NB4 (cell line): Measurements from ENCODE around the gene CMSS1.
A peak's percentile ranks its signal among the peaks of the same experiment; 100 is the strongest.

Source experiments
- DNase-seq: peaks from one replicate; pipeline ENCODE4 v3.0.0; 2010; ENCODE audit warnings: low read depth
- H3K4me3 ChIP-seq: one replicate; pipeline ENCODE4 v1.5.1; 2011; ENCODE audit warnings: mild to moderate bottlenecking, low read depth, low read length, moderate library complexity
- CTCF ChIP-seq: IDR thresholded peaks from one replicate; pipeline ENCODE4 v1.5.1; 2012; ENCODE audit warnings: low read depth, low read length
- MAX ChIP-seq: IDR thresholded peaks from 2 replicates; pipeline ENCODE4 v1.6.1; 2011; ENCODE audit warnings: low read depth, low read length
- MYC ChIP-seq: IDR thresholded peaks from 2 replicates; pipeline ENCODE4 v1.6.1; 2011; ENCODE audit warnings: low read depth, low read length
- POLR2A ChIP-seq: IDR thresholded peaks from 2 replicates; pipeline ENCODE4 v1.6.1; 2011; ENCODE audit warnings: mild to moderate bottlenecking; ENCODE audit not compliant: insufficient read length; ENCODE audit errors: extremely low read depth

CMSS1 gene

GRCh38 chr3:100210772-100211135, 393.1 kb downstream of the CMSS1 start:
- TF ChIP-seq POLR2A (no peak), MYC (no peak), CTCF (no peak), MAX (no peak)
- no peak for DNase-seq
- H3K4me3 ChIP-seq = no peak overlapping the region

GRCh38 chr3:100213891-100214573, 396.4 kb downstream of the CMSS1 start:
- H3K4me3 ChIP-seq = no peak overlapping the region
- no peak for DNase-seq

GRCh38 chr3:100214574-100214964, 396.9 kb downstream of the CMSS1 start:
- DNase-seq = no peak
- no peak overlapping the region for H3K4me3 ChIP-seq
- TF ChIP-seq POLR2A (no peak), MAX (no peak), CTCF (no peak), MYC (no peak)

More at GRCh38 chr3:100213891-100214573, 396.4 kb downstream of the CMSS1 start:
- TF ChIP-seq POLR2A (no peak), MAX (no peak), CTCF (no peak), MYC (no peak)

GRCh38 chr3:100216713-100217112, 399.1 kb downstream of the CMSS1 start:
- TF ChIP-seq MYC (no peak), CTCF (no peak), MAX (no peak), POLR2A (no peak)
- no peak for DNase-seq
- no peak overlapping the region for H3K4me3 ChIP-seq

GRCh38 chr3:100221159-100221558, 403.5 kb downstream of the CMSS1 start:
- TF ChIP-seq CTCF (no peak), MAX (no peak), MYC (no peak), POLR2A (no peak)
- no peak overlapping the region for H3K4me3 ChIP-seq
- peak; percentile 5 for DNase-seq
